Common myeloid progenitor, CD34-positive (primary cell): ENCODE measurements around the gene PTPRU.
A peak's percentile ranks its signal among the peaks of the same experiment; 100 is the strongest.

Experiments used
- CTCF ChIA-PET: fragments of 350-600 bp; sonication (Branson Sonifier 250); formaldehyde crosslinking; loops from one replicate; lab custom pipeline; 2021; ENCODE audit warnings: antibody characterized with exemption; lab: Charles Lee
- POLR2A ChIA-PET: fragments of 350-600 bp; sonication (Branson Sonifier 250); formaldehyde crosslinking; loops from one replicate; lab custom pipeline; 2021; ENCODE audit warnings: antibody characterized with exemption; lab: Charles Lee
- DNase-seq, 3 donors: peaks; one replicate each; pipeline versions ENCODE4 v3.0.0 to v3.0.0-alpha.2; 2013
- H3K27ac ChIP-seq, 2 experiments: 1 replicate in 1 of 2; 2 replicates in 1 of 2; pipeline ENCODE4 v1.7.0; 2013; ENCODE audit warnings: inconsistent platforms in 2 of 2, low read length in 2 of 2, mild to moderate bottlenecking in 2 of 2, low read depth in 1 of 2, moderate library complexity in 1 of 2; ENCODE audit not compliant: severe bottlenecking in 2 of 2, insufficient read depth in 1 of 2, poor library complexity in 1 of 2
- H3K27me3 ChIP-seq, 5 experiments: replicated peaks in 2 of 5; 1 replicate in 3 of 5; 2 replicates in 2 of 5; pipeline versions ENCODE4 v1.6.1 to v1.7.0; 2013; ENCODE audit warnings: low read length in 4 of 5, mild to moderate bottlenecking in 2 of 5, moderate library complexity in 2 of 5, inconsistent platforms in 1 of 5; ENCODE audit not compliant: insufficient read depth in 5 of 5, control insufficient read depth in 4 of 5
- H3K36me3 ChIP-seq, 4 experiments: 1 replicate in 2 of 4; 2 replicates in 2 of 4; pipeline versions ENCODE4 v1.6.1 to v1.7.0; 2013; ENCODE audit warnings: low read length in 3 of 4, control low read depth in 1 of 4, mild to moderate bottlenecking in 1 of 4; ENCODE audit not compliant: control insufficient read depth in 4 of 4, insufficient read depth in 4 of 4
- H3K4me1 ChIP-seq, 4 experiments: 1 replicate in 3 of 4; 2 replicates in 1 of 4; pipeline versions ENCODE4 v1.6.1 to v1.7.1; 2013; ENCODE audit warnings: low read length in 3 of 4, mild to moderate bottlenecking in 3 of 4, control low read depth in 1 of 4, inconsistent platforms in 1 of 4, moderate library complexity in 1 of 4; ENCODE audit not compliant: control insufficient read depth in 4 of 4, insufficient read depth in 4 of 4; ENCODE audit errors: control extremely low read depth in 1 of 4
- H3K4me3 ChIP-seq, 7 experiments: 1 replicate in 4 of 7; 2 replicates in 3 of 7; pipeline versions ENCODE4 v1.5.1 to v1.7.0; 2013; ENCODE audit warnings: mild to moderate bottlenecking in 7 of 7, low read length in 6 of 7, moderate library complexity in 6 of 7, inconsistent platforms in 2 of 7, low read depth in 2 of 7, control low read depth in 1 of 7; ENCODE audit not compliant: insufficient read depth in 4 of 7, control insufficient read depth in 1 of 7; ENCODE audit errors: extremely low read depth in 1 of 7
- H3K9me3 ChIP-seq, 5 experiments: 1 replicate in 4 of 5; 2 replicates in 1 of 5; pipeline versions ENCODE4 v1.6.1 to v1.7.1; 2013; ENCODE audit warnings: low read length in 4 of 5, mild to moderate bottlenecking in 2 of 5, inconsistent platforms in 1 of 5, low read depth in 1 of 5, moderate library complexity in 1 of 5; ENCODE audit not compliant: control insufficient read depth in 4 of 5, insufficient read depth in 2 of 5; ENCODE audit errors: control extremely low read depth in 1 of 5
- WGBS: methylation state at CpG from one replicate; pipeline ENCODE4 v1.1.5; 2013; ENCODE audit not compliant: insufficient coverage; 5-methylcytosine and 5-hydroxymethylcytosine counted together

Gene PTPRU

GRCh38 chr1:29306471-29307140 is 70.3 kb downstream of the PTPRU start:
- WGBS, result 96% methylated on average over 9 of the region's 10 CpGs
- no peaks in the 10 kb centered on the region for H3K36me3 ChIP-seq
- CTCF ChIA-PET, result no interaction called here

GRCh38 chr1:29309075-29309474 is 72.8 kb downstream of the PTPRU start:
- ChIA-PET POLR2A (no interaction called here), CTCF (no interaction called here)
- no peaks in the 10 kb centered on the region for H3K4me1 ChIP-seq
- H3K36me3 ChIP-seq, result no peaks in the 10 kb centered on the region
- no peak overlapping the region for H3K27ac ChIP-seq
- H3K9me3 ChIP-seq, result no peaks in the 10 kb centered on the region
- no peak for DNase-seq
- WGBS, result 88% methylated on average over 5 of the region's 6 CpGs
- no peak overlapping the region for H3K4me3 ChIP-seq
- no peaks in the 10 kb centered on the region for H3K27me3 ChIP-seq

More at GRCh38 chr1:29306471-29307140, 70.3 kb downstream of the PTPRU start:
- no peak for DNase-seq
- Histone ChIP-seq H3K27me3 (no peaks in the 10 kb centered on the region), H3K9me3 (no peaks in the 10 kb centered on the region), H3K4me3 (no peak overlapping the region), H3K27ac (no peak overlapping the region), H3K4me1 (no peaks in the 10 kb centered on the region)
- POLR2A ChIA-PET, result no interaction called here

DNA sequence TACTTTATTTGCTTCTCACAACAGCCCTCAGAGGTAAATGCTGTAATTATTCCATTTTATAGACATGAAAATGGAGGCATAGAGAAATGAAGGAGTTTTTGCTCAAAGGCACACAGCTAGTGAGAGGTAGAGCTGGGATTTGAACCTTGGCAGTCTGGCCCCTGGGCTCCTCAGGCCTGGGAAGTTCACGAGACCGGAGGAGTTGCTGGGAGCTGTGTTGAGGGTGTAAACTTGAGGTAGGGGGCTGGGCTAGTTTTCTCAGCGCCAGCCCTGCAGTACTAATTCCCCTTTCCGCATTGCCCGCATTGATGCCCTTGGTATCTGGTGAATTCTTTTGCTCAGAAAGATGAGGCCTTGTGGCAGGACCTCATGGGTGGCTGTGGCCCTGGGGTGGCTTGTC is 73.3 kb downstream of the PTPRU start:
- Histone ChIP-seq H3K4me1 (no peaks in the 10 kb centered on the region), H3K36me3 (no peaks in the 10 kb centered on the region), H3K27ac (no peak overlapping the region), H3K27me3 (no peaks in the 10 kb centered on the region), H3K9me3 (no peaks in the 10 kb centered on the region), H3K4me3 (no peak overlapping the region)
- POLR2A ChIA-PET, result no interaction called here
- WGBS, result 98% methylated on average over 5 of the region's 5 CpGs
- DNase-seq, result no peak
- CTCF ChIA-PET, result no interaction called here

DNA sequence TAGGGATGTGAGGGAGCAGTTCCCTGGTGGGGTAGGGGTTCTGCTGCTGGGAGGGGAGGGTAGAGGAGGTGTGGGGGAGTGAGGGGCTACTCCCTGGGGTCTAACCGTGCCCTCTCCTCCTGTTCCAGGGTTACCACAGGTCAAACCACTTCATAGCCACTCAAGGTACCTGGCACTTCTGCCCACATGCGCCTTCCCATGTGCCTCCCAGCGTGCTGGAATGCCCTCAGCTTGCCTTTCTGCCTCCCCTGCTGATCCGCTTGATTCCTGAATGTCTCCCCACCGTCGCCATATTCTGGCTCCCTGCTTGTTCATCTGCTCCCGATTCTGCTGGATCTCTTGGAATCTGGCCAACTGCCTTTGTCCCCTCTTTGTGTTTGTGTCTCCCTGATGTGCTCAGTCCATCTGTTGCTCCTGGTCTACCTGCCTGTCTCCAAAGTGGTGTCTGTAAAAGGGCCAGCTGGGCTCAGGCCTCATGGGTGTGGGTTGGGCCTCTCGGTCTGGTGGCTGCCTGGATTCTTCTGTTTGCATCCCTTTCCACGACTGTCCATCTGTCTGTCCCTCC is 74.4 kb downstream of the PTPRU start:
- Histone ChIP-seq H3K27me3 (no peaks in the 10 kb centered on the region), H3K9me3 (no peaks in the 10 kb centered on the region), H3K36me3 (no peaks in the 10 kb centered on the region), H3K4me1 (no peaks in the 10 kb centered on the region), H3K27ac (no peak overlapping the region), H3K4me3 (no peak overlapping the region)
- ChIA-PET POLR2A (no interaction called here), CTCF (no interaction called here)
- 94% methylated on average over 9 of the region's 9 CpGs for WGBS
- no peak for DNase-seq

DNA sequence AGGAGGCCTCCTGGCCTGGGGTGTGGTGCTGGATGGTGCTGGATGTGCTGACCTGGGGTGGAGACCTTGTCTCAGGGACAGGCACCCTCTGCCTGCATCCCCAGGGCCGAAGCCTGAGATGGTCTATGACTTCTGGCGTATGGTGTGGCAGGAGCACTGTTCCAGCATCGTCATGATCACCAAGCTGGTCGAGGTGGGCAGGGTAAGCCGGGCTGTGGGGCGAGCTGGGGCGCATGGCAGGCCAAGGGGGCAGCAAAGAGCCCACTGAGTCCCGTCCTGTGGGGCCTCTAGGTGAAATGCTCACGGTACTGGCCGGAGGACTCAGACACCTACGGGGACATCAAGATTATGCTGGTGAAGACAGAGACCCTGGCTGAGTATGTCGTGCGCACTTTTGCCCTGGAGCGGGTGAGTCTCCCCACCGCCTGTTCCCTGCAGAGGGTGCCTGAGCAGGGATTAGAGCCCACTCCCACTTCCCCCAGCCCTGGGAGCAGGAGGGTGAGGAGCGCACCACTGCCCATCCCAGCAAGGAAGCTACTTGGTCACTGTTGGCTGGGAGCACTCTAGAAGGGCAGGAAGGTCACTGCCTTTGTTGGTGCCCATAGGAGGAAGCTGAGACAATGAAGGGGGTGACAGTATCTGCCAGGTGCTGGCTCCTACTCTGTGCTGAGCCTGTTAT is 75.2 kb downstream of the PTPRU start:
- Histone ChIP-seq H3K4me3 (no peak overlapping the region), H3K27me3 (no peaks in the 10 kb centered on the region), H3K4me1 (no peaks in the 10 kb centered on the region), H3K27ac (no peak overlapping the region), H3K9me3 (no peaks in the 10 kb centered on the region), H3K36me3 (no peaks in the 10 kb centered on the region)
- 94% methylated on average over 14 of the region's 16 CpGs for WGBS
- CTCF ChIA-PET, result no interaction called here
- POLR2A ChIA-PET, result no interaction called here
- DNase-seq, result no peak

- Histone ChIP-seq H3K4me1 (no peaks in the 10 kb centered on the region), H3K36me3 (no peaks in the 10 kb centered on the region), H3K27me3 (no peaks in the 10 kb centered on the region), H3K9me3 (no peaks in the 10 kb centered on the region), H3K4me3 (no peak overlapping the region), H3K27ac (no peak overlapping the region)
- WGBS, result 92% methylated on average over 18 of the region's 24 CpGs
- DNase-seq, result peak; percentile 1 to 17 (median 2)
- ChIA-PET POLR2A (no interaction called here), CTCF (no interaction called here)
Observed at GRCh38 chr1:29312469-29313461, 76.4 kb downstream of the PTPRU start.
